IPS-18c (cell line): ENCODE results near the gene PPHLN1.

Experiments
- H3K4me3 ChIP-seq: 2 replicates; pipeline ENCODE4 v1.7.0; 2013; ENCODE audit warnings: low read depth, mild to moderate bottlenecking, low read length, moderate library complexity; ENCODE audit not compliant: insufficient read depth
- H3K9me3 ChIP-seq: one replicate; pipeline ENCODE4 v1.6.1; 2013; ENCODE audit warnings: mild to moderate bottlenecking, low read length, moderate library complexity; ENCODE audit not compliant: control insufficient read depth, insufficient read depth

Gene PPHLN1

DNA sequence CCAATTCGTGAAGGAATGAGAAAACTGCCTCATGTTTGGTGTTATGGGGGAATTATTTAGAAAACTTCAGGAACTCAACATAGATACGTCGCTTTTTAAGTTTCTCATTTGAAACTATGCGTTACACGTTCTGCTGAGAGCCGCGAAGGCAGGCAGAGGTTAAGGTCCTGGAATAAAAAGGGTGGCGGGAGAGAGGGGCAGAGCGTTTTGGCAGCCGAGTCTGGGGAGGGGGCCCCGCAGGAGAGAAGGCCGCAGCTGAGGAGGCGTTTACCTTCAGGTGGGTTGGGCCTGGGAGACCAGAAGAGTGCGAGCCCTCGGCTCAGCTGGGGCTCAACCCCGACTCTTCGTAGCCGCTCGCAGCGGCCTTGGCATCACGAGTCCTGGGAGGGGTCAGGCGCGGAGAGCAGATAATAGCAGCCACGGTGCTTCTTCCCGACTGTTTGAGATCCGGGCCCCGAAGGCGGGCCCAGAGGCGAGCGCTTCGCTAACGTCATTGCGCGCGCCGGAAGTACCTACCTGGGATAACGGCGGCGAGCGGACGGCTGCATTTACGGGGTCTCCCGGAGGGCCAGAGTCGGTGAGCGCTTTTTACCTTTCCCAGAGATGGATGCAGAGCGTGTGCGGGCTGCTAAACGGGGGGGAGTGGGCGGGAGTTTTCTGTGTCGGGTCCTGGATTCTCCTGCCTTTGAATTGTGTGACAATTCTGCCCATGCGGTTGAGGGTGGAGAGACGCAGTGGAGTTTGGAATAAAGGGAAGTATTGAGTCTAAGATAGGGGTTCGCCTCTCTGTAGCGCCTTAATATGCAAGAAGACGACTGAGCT is at the start of gene PPHLN1, which contains the start of gene ZCRB1:
Gene PPHLN1, plus strand, starts transcription at position 515 of the 822 bp plus-strand sequence. CDS start 9,736 bp downstream, outside the sequence.
Gene ZCRB1, minus strand, starts transcription at position 442 of the 822 bp plus-strand sequence. CDS start 1,992 bp downstream, outside the sequence.
- H3K9me3 ChIP-seq: no peaks in the 10 kb centered on the region
- H3K4me3 ChIP-seq: peak within 1 kb of the TSS; percentile 95

DNA sequence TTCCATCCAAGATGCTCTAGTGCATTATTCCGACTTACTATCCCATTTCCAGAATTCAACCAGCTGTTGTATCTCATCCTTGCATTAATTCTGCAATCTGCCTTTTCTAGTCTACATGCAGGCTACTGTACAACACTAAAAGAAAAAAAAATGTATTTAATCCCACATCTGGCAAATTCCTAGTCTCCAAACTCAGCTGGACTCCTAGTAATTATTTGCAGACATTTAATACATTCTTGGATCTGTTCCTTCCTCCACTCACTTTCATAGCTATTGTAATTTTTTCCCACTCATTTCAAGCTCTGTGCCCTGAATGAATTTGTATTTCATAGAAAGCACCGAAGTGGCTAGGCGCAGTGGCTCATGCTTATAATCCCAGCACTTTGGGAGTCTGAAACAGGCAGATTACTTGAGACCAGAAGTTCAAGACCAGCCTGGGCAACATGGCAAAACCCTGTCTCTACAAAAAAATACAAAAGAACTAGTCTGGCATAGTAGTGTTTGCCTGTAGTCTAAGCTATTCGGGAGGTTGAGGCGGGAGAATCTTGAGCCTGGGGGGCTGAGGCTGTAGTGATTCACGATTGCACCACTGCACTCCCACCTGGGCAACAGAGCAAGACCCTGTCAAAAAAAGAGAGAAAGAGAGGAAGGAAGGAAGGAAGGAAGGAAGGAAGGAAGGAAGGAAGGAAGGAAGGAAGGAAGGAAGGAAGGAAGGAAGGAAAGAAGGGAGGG is 48.4 kb upstream of the PPHLN1 start:
- H3K4me3 ChIP-seq: no peak overlapping the region
- no peaks in the 10 kb centered on the region for H3K9me3 ChIP-seq

DNA sequence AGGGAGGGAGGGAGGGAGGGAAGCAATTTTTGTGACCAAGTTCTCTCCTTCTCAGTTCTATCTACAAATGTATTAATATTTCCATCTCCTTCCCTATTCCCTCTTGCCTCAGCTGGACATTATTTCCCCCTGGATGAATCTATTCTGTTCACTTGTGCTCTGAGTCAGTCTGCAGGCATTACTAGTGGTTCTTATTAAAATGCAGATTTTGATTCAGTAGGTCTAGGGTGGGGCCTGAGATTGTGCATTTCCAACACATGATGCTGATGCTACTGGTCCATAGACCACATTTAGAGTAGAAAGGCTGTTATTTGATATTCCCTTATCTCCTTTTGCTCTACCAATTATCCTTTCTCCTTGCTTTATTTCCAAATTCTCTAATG is 47.8 kb upstream of the PPHLN1 start:
- Histone ChIP-seq H3K4me3 (no peak overlapping the region), H3K9me3 (no peaks in the 10 kb centered on the region)

- Histone ChIP-seq H3K9me3 (no peaks in the 10 kb centered on the region), H3K4me3 (no peak overlapping the region)
Observed at GRCh38 chr12:42281278-42281677, 44.7 kb upstream of the PPHLN1 start.

DNA sequence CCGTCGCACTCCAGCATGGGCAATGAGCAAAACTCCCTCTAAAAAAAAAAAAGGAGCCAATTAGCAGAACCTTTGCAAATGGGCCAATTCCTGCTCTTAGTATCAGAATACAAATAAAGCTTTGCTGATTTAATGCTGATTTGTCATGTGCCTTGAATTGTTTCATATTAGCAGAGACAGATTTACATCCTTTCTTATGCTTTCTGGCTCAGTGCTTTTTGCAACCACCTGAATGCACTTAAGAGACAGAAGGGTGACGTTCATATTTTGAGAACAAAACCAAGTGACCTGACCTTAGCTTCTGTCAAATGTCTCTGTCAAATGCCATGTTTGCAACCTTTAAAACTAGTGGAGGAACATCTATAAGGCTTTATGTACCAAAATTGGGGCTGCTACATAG is 44.1 kb upstream of the PPHLN1 start:
- no peaks in the 10 kb centered on the region for H3K9me3 ChIP-seq
- no peak overlapping the region for H3K4me3 ChIP-seq

DNA sequence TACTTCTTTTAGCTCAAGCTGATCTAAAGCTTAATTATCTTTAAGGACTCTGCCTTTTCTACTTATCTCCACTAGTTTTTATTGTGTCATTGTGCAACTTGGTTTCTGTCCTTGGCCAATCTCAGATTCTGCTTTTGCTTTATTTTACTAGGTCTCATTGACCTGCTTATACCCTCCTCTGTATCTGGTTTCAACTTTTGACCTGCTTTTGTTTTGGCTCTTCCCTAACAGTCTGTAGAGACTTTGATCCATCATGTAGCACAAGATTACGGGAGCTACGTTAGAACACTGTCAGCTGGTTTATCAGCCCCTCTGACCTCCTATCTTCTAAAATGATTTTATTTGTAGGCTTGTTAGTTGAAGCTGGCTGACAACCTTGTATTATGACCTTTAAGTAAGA is 43.7 kb upstream of the PPHLN1 start:
- H3K4me3 ChIP-seq: no peak overlapping the region
- H3K9me3 ChIP-seq: no peaks in the 10 kb centered on the region

GRCh38 chr12:42283739-42284138 is 42.2 kb upstream of the PPHLN1 start:
- Histone ChIP-seq H3K9me3 (no peaks in the 10 kb centered on the region), H3K4me3 (no peak overlapping the region)

DNA sequence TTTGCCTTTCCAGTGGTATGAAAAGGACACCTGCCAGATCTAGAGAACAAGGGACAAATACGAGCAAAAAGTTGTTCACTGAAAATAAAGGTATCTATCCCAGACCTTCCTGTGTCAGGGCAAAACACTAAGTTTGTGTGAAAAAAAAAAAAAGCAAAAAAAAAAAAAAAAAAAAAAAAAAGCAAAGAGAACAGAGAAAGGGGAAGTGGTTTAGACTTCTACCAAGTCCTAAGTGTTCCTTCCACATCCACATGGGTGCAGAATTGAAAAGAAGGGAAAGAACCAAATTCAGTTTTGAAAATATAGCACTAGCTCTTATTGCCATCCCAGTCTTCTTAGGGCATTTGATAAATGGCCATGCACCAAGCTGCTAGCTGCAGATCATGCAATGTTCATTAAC is 41.8 kb upstream of the PPHLN1 start:
- H3K4me3 ChIP-seq: no peak overlapping the region
- no peaks in the 10 kb centered on the region for H3K9me3 ChIP-seq

GRCh38 chr12:42284876-42285275 is 41.1 kb upstream of the PPHLN1 start:
- Histone ChIP-seq H3K4me3 (no peak overlapping the region), H3K9me3 (no peaks in the 10 kb centered on the region)

GRCh38 chr12:42285431-42285830 is 40.5 kb upstream of the PPHLN1 start:
- Histone ChIP-seq H3K9me3 (no peaks in the 10 kb centered on the region), H3K4me3 (no peak overlapping the region)

DNA sequence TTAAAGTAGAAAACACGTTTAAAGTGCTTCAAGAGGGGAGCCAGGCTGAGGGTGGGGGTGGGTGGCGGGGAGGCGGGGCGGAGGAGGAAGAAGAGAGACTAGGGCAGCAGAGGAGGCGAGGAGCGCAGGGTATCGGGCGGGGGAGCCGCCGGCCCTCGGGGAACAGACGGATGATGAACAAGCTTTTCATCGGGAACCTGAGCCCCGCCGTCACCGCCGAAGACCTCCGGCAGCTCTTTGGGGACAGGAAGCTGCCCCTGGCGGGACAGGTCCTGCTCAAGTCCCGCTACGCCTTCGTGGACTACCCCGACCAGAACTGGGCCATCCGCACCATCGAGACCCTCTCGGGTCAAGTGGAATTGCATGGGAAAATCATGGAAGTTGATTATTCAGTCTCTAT is 39.2 kb upstream of the PPHLN1 start:
- no peaks in the 10 kb centered on the region for H3K9me3 ChIP-seq
- H3K4me3 ChIP-seq: no peak overlapping the region

DNA sequence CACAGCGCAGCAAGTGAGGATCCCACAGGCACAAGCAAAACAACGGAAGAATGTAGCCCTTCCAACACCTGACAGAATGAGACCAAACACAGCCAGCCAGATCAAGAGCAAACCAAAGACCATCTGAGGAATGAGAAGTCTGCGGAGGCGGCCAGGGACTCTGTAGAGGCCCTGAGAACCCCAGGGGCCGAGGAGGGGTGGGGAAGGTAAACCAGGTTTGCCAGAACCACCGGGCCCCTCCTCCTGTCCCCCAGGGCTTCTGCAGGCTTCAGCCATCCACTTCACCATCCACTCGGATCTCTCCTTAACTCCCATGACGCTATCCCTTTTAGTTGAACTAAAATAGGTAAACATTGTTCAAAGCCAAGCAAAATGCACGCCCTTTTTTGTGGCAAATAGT is 37.4 kb upstream of the PPHLN1 start:
- Histone ChIP-seq H3K4me3 (no peak overlapping the region), H3K9me3 (no peaks in the 10 kb centered on the region)

GRCh38 chr12:42291680-42292079 is 34.3 kb upstream of the PPHLN1 start:
- no peaks in the 10 kb centered on the region for H3K9me3 ChIP-seq
- H3K4me3 ChIP-seq: no peak overlapping the region

DNA sequence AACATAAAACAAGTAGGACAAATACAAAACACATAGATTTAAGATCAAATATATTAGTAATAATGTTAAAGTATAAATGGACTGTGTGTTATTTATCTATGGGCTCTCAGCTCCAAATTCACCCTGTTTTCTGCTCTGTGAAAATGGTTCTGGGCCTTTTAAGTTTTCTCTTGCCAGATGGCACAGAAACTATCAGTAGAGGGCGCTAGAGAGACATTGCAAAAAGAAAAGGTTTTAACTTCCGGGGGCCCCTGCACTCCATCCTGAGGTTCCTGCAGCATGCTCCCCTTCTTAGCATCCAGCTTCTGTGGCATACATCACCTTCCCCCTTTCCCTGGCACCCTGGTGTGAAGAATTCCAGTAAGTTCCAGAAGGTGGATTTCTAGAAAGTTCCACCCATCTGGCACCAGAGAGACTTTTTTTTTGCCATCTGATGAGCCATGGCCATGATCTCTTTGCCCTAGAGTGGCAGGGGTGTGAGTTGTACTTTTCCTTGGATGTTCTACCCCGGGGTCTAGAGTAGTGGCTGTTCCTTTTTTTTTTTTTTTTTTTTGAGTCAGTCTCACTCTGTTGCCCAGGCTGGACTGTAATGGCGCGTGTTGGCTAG is 29.4 kb upstream of the PPHLN1 start:
- Histone ChIP-seq H3K4me3 (no peak overlapping the region), H3K9me3 (no peaks in the 10 kb centered on the region)

GRCh38 chr12:42298887-42299286 is 27.1 kb upstream of the PPHLN1 start:
- no peak overlapping the region for H3K4me3 ChIP-seq
- no peaks in the 10 kb centered on the region for H3K9me3 ChIP-seq

DNA sequence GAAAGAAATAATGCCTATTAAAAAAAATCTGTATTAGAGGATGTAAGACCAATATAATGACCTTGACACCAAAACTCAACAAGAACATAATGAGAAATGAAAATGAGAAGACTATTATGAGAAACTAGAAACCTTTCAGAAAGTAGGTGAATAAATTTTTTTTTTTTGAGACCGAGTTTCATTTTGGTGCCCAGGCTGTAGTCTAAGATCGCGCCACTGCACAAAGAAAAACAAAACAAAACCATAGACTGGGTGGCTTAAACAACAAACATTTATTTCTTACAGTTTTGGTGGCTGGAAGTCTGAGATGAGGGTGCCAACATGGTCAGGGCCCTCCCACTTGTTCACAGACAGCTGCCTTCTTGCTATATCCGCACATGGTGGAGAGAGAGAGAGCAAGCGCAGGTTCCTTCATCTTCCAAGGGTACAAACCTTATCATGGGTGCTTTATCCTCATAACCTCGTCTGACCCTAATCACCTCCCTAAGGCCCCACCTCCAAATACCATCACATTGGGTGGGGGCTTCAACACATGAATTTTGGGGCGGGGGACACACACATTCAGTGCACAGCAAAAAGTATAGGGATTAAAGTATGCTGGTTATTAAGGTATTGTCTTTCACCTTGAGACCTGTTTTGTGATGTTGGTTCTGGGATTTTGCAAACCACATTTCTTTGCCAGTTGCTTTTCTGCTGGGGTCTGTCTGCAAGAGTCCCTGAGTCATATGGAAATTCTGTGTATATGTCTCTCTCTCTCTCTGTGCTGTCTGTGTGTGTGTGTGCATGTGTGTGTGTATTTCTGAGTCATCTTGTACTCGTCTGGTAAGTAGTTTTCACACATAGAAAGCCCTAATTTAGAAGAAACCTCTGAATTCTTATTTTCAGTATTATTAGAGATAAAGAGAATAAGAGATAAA is 26.3 kb upstream of the PPHLN1 start:
- Histone ChIP-seq H3K9me3 (no peaks in the 10 kb centered on the region), H3K4me3 (no peak overlapping the region)

DNA sequence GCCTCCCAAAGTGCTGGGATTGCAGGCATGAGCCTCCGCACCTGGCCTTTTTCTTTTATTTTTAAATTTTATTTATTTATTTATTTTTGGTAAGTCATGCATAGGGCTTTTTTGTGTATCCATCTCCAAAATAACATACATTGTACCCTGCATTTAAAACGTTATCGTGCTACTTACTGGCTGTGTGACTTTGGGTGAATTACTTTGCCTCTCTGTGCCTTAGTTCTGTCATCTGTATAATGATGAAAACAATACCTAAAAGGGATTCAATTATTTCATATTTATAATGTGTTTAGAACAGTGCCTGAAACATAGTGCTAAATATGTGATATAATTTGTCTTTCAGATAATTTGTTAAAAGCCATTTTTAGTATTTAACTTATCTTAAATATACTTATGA is 19.7 kb upstream of the PPHLN1 start:
- H3K4me3 ChIP-seq: no peak overlapping the region

More for the DNA sequence above, 19.7 kb upstream of the PPHLN1 start:
- H3K9me3 ChIP-seq: no peaks in the 10 kb centered on the region
